Fibroblast of lung (primary cell): ENCODE data around the gene PLXNA1. TPM values are rescaled to one million over a fixed set of nuclear protein-coding genes. Genes with fewer than 3 reads are reported as not detected.

Experiments used
- DNase-seq, 2 donors: peaks; one replicate each; pipeline versions ENCODE4 v3.0.0 to v3.0.0-alpha.2; 2010; ENCODE audit warnings: low read depth in 2 of 2
- H2AFZ ChIP-seq: 2 replicates; pipeline ENCODE4 v1.5.1; 2012; ENCODE audit warnings: low read length, control low read depth, inconsistent platforms
- H3K27ac ChIP-seq: 2 replicates; pipeline ENCODE4 v1.5.1; 2011; ENCODE audit warnings: low read length, control low read depth; ENCODE audit not compliant: insufficient read depth
- H3K27me3 ChIP-seq: 2 replicates; pipeline ENCODE4 v1.5.1; 2011; ENCODE audit warnings: mild to moderate bottlenecking, low read length; ENCODE audit not compliant: control insufficient read depth, insufficient read depth
- H3K36me3 ChIP-seq: 2 replicates; pipeline ENCODE4 v1.5.1; 2011; ENCODE audit warnings: low read length; ENCODE audit not compliant: control insufficient read depth, insufficient read depth
- H3K4me1 ChIP-seq: 2 replicates; pipeline ENCODE4 v1.5.1; 2011; ENCODE audit warnings: low read length; ENCODE audit not compliant: control insufficient read depth, insufficient read depth; ENCODE audit errors: extremely low read depth
- H3K4me2 ChIP-seq: 2 replicates; pipeline ENCODE4 v1.5.1; 2011; ENCODE audit warnings: low read length, control low read depth; ENCODE audit not compliant: insufficient read depth; ENCODE audit errors: extremely low read depth
- H3K4me3 ChIP-seq, 4 experiments: fragments of 200-600 bp in 1 of 4; sonication (generic) in 1 of 4; replicated peaks in 1 of 4; 2 replicates each; pipeline ENCODE4 v1.5.1; 2011 to 2016; ENCODE audit warnings: low read length in 4 of 4, low read depth in 3 of 4, mild to moderate bottlenecking in 3 of 4, control low read depth in 2 of 4, inconsistent platforms in 1 of 4, mixed read lengths in 1 of 4; ENCODE audit not compliant: insufficient read depth in 1 of 4; ENCODE audit errors: control extremely low read depth in 1 of 4
- H3K79me2 ChIP-seq: 2 replicates; pipeline ENCODE4 v1.5.1; 2012; ENCODE audit warnings: mild to moderate bottlenecking, low read length, inconsistent platforms; ENCODE audit not compliant: control insufficient read depth, insufficient read depth
- H3K9ac ChIP-seq: 2 replicates; pipeline ENCODE4 v1.5.1; 2011; ENCODE audit warnings: mild to moderate bottlenecking, low read length, control low read depth; ENCODE audit not compliant: insufficient read depth
- H3K9me3 ChIP-seq: 2 replicates; pipeline ENCODE4 v1.5.1; 2012; ENCODE audit warnings: low read depth, low read length; ENCODE audit not compliant: control insufficient read depth, insufficient read depth
- H4K20me1 ChIP-seq: 2 replicates; pipeline ENCODE4 v1.5.1; 2011; ENCODE audit warnings: low read length; ENCODE audit not compliant: control insufficient read depth, insufficient read depth; ENCODE audit errors: extremely low read depth
- EZH2 ChIP-seq: IDR thresholded peaks from 2 replicates; pipeline ENCODE4 v1.5.1; 2012; ENCODE audit warnings: low read length, control low read depth, mild to moderate bottlenecking; ENCODE audit errors: missing control alignments
- polyA plus RNA-seq, 2 donors: library from polyadenylated mRNA; depleted of rRNA in 1 of 2; stranded (reverse) in 1 of 2; unstranded in 1 of 2; fragments of >200 nt; gene quantifications; 2 replicates each; pipeline ENCODE4 v1.2.1, GENCODE V29; 2011 to 2012; ENCODE audit warnings: missing spikeins in 1 of 2
- total RNA-seq: library from RNA; depleted of rRNA; stranded (reverse); fragments of >200 nt; gene quantifications from 2 replicates; pipeline ENCODE4 v1.2.1, GENCODE V29; 2014
- TF ChIP-seq, protein P1 (sequence below), 2 donors: IDR thresholded peaks in 1 of 2; conservative IDR thresholded peaks in 1 of 2; 1 replicate in 1 of 2; 2 replicates in 1 of 2; pipeline ENCODE4 v1.5.1; 2011 to 2012; ENCODE audit warnings: low read length in 2 of 2, control low read depth in 1 of 2, inconsistent platforms in 1 of 2, low read depth in 1 of 2, mild to moderate bottlenecking in 1 of 2

PLXNA1 gene
- total and polyA plus RNA-seq, 2 donors (not counting 1 experiment from before 2014, with no cell fraction given), result 21.1 to 48.6 TPM

DNA sequence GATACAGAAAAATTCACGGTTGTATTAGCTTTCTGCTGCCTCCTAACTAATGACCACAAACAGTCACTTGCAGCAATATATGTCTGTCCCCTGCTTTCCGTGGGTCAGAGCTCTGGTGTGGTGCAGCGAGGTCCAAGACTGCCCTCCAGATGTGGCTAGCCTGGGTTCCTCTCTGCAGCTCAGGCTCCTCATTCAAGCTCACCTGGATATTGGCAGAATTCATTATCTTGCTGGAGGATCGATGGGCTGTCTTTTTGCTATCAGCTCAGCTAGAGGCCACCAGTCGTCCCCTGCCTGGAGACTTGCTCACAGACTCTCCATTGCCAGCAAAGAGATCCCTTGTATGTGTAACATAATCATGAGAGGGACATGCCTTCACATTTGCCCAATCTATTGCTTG, 12.8 kb upstream of the PLXNA1 start:
- no peaks in the 10 kb centered on the region for H3K79me2 ChIP-seq
- no peak for TF ChIP-seq EZH2
- TF ChIP-seq, protein P1, sequence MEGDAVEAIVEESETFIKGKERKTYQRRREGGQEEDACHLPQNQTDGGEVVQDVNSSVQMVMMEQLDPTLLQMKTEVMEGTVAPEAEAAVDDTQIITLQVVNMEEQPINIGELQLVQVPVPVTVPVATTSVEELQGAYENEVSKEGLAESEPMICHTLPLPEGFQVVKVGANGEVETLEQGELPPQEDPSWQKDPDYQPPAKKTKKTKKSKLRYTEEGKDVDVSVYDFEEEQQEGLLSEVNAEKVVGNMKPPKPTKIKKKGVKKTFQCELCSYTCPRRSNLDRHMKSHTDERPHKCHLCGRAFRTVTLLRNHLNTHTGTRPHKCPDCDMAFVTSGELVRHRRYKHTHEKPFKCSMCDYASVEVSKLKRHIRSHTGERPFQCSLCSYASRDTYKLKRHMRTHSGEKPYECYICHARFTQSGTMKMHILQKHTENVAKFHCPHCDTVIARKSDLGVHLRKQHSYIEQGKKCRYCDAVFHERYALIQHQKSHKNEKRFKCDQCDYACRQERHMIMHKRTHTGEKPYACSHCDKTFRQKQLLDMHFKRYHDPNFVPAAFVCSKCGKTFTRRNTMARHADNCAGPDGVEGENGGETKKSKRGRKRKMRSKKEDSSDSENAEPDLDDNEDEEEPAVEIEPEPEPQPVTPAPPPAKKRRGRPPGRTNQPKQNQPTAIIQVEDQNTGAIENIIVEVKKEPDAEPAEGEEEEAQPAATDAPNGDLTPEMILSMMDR (conservative IDR thresholded peaks at IDR 0.05 in 1 of 2, IDR thresholded peaks at IDR 0.05 in 1 of 2; ENCODE audit: low read depth in 1 of 2, low read length in 2 of 2), result no peak
- H4K20me1 ChIP-seq, result no peaks in the 10 kb centered on the region
- H3K27me3 ChIP-seq, result peaks cover 2% of the 10 kb centered on the region
- H3K9me3 ChIP-seq, result no peaks in the 10 kb centered on the region
- H3K36me3 ChIP-seq, result no peaks in the 10 kb centered on the region
- H3K4me1 ChIP-seq, result peaks cover 3% of the 10 kb centered on the region
- DNase-seq, result no peak
- no peak overlapping the region for H3K4me3 ChIP-seq
- H2AFZ ChIP-seq, result no peak overlapping the region
- no peak overlapping the region for H3K4me2 ChIP-seq
- no peak overlapping the region for H3K9ac ChIP-seq
- no peak overlapping the region for H3K27ac ChIP-seq

DNA sequence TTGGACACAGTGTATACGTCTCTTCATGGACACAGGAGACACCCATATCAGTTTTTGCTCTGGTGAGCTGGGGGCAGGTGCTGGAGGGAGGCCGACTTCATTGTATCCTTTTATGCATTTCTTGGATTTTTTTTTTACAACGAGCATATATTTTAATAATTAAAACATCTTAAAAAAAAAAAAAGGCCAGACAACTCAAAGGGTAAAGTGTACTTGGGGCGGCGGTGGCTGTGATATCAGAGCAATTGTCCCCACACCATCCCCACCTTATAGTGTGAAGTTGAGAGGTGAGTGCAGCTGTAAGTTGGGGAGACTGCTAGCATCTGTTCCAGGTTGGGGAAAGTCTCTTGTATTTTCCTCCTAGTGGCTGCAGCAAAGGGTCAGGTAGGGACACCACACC, 12.0 kb upstream of the PLXNA1 start:
- Histone ChIP-seq H2AFZ (no peak overlapping the region), H3K36me3 (no peaks in the 10 kb centered on the region), H3K4me2 (no peak overlapping the region), H4K20me1 (no peaks in the 10 kb centered on the region), H3K9ac (no peak overlapping the region), H3K27me3 (peaks cover 2% of the 10 kb centered on the region), H3K4me1 (peaks cover 3% of the 10 kb centered on the region), H3K79me2 (no peaks in the 10 kb centered on the region), H3K27ac (no peak overlapping the region), H3K9me3 (no peaks in the 10 kb centered on the region), H3K4me3 (no peak overlapping the region)
- DNase-seq, result no peak
- TF ChIP-seq, protein P1 (conservative IDR thresholded peaks at IDR 0.05 in 1 of 2, IDR thresholded peaks at IDR 0.05 in 1 of 2; ENCODE audit: low read depth in 1 of 2, low read length in 2 of 2), result no peak
- TF ChIP-seq EZH2, result no peak

DNA sequence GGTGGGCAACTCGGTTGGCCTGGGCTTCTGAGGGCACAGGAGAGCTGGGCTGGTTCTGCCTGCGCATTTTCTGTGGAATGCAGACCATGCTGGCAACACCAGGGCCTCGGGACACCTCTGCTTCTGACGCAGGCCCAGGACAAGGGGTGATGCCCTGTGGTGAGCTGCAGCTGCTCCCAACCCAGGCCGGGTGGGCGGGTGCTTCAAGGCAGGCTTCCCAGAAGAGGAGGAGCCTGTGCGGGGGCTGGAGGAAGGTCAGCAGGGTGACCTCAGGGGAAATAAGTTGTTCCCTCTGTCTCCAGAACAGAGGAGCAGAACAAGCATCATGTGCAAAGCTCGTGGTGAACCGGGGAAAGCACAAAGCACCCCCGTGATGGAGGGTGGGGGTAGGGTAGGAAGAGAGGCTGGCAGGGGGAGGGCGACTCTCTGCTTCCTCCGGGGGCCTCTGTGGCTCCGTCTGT, 11.0 kb upstream of the PLXNA1 start:
- H3K79me2 ChIP-seq, result no peaks in the 10 kb centered on the region
- H2AFZ ChIP-seq, result no peak overlapping the region
- H3K27me3 ChIP-seq, result peaks cover 2% of the 10 kb centered on the region
- no peaks in the 10 kb centered on the region for H3K9me3 ChIP-seq
- H3K36me3 ChIP-seq, result no peaks in the 10 kb centered on the region
- H3K9ac ChIP-seq, result peak overlapping the region; percentile 41
- peaks cover 3% of the 10 kb centered on the region for H3K4me1 ChIP-seq
- H3K27ac ChIP-seq, result peak overlapping the region; percentile 20
- TF ChIP-seq EZH2, result no peak
- TF ChIP-seq, protein P1 (conservative IDR thresholded peaks at IDR 0.05 in 1 of 2, IDR thresholded peaks at IDR 0.05 in 1 of 2; ENCODE audit: low read depth in 1 of 2, low read length in 2 of 2), result no peak
- no peak overlapping the region for H3K4me3 ChIP-seq
- no peak overlapping the region for H3K4me2 ChIP-seq
- H4K20me1 ChIP-seq, result no peaks in the 10 kb centered on the region
- DNase-seq, result peak; percentile 67 to 84
